Activated CD8-positive, alpha-beta T cell treated with anti-CD3 and anti-CD28 coated beads, Interleukin-2, amount 10 ng/mL, durations not matched to agents 7 days and 5 days (primary cell): Measurements from ENCODE around the gene MISFA. TPM values are rescaled to one million over a fixed set of nuclear protein-coding genes. Genes with fewer than 3 reads are reported as not detected.

ENCODE experiments used
- ATAC-seq: fragments of 150-1000 bp; cut with Tn5 transposase; one replicate; pipeline ENCODE4 v1.10.0; 2021; ENCODE audit warnings: moderate library complexity
- CTCF ChIA-PET: fragments of 350-600 bp; sonication (Branson Sonifier 250); formaldehyde crosslinking; loops from one replicate; lab custom pipeline; 2021; ENCODE audit warnings: antibody characterized with exemption; lab: Charles Lee
- POLR2A ChIA-PET: fragments of 350-600 bp; sonication (Branson Sonifier 250); formaldehyde crosslinking; loops from one replicate; lab custom pipeline; 2021; ENCODE audit warnings: antibody characterized with exemption; lab: Charles Lee
- DNase-seq: peaks from one replicate; pipeline ENCODE4 v3.0.0-alpha.2; 2020
- H3K27ac Mint-ChIP-seq: one replicate; pipeline ENCODE4 v1.8.0; 2021; ENCODE audit warnings: mild to moderate bottlenecking, mixed read lengths
- H3K27me3 Mint-ChIP-seq: one replicate; pipeline ENCODE4 v1.8.0; 2021; ENCODE audit warnings: low read depth, mixed read lengths
- H3K36me3 Mint-ChIP-seq: one replicate; pipeline ENCODE4 v1.8.0; 2021; ENCODE audit warnings: low read depth, mixed read lengths
- H3K4me1 Mint-ChIP-seq: one replicate; pipeline ENCODE4 v1.8.0; 2021; ENCODE audit warnings: low read depth, mixed read lengths
- H3K4me3 Mint-ChIP-seq: one replicate; pipeline ENCODE4 v1.8.0; 2021; ENCODE audit warnings: mild to moderate bottlenecking, mixed read lengths
- H3K9me3 Mint-ChIP-seq: one replicate; pipeline ENCODE4 v1.8.0; 2022; ENCODE audit warnings: mixed read lengths; ENCODE audit not compliant: insufficient read depth
- total RNA-seq, 2 experiments: library from RNA; stranded (reverse); gene quantifications; one replicate each; pipeline ENCODE4 v1.2.3, GENCODE V29; 2021

The MISFA gene
- total RNA-seq, 2 experiments from 2014 or later = 1.4 TPM; not detected in 1

DNA sequence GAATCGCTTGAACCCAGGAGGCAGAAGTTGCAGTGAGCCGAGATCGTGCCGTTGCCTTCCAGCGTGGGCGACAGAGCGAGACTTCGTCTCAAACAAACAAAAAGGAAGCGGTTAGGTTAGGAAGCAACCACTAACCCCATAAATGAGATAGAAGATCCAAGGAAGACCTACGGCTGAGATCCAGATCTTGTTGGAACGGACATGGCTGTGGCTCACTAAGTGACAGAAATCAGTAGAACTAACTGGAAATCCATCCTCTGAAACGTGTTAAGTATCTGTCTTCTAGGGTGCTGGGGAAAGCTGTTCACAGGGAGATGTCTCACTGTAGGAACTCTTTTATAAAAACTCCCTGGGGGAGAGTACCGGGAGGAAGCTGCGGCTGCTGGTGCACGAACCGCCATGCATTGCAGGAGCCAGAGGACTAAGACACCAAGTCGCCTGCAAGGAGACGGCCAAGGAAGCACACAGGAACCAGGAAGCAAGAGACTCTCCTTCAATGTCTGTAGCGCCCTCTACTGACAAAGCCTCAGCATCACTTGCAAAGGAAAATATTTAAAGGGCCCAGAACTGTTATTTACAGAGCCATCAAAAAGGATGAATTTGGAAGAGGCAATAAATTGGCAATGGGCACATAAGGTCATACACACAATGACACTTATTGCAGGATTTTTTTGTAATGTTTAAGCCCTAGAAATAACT, 51.4 kb downstream of the MISFA start:
- ATAC-seq (peak; percentile 33), DNase-seq (peak; percentile 65)
- Mint-ChIP-seq H3K9me3 (no peaks in the 10 kb centered on the region), H3K27ac (no peak overlapping the region), H3K36me3 (no peaks in the 10 kb centered on the region), H3K4me3 (no peak overlapping the region), H3K4me1 (peaks cover 9% of the 10 kb centered on the region), H3K27me3 (peaks cover 2% of the 10 kb centered on the region)
- ChIA-PET POLR2A (interaction anchor here (0.8 kb wide), 1 partner anchor 255 kb away, joined by 3 read pairs; no protein-coding TSS in a partner anchor), CTCF (interaction anchor here (0.8 to 4.8 kb wide), 22 partner anchors 9 to 920 kb away, joined by 3 to 53 read pairs (median 4); partner anchors contain the start of genes SPTY2D1 and TSG101)

Other genes with a start within 250 kb of the MISFA start
- gene LDHA, start 205.2 kb upstream of the MISFA start, total RNA-seq = 1,000 to 10,000 TPM; 1,251 to 1,270 TPM
- gene LDHC, start 187.5 kb upstream of the MISFA start, total RNA-seq = not detected
- not detected for gene LDHAL6A, start 143.9 kb upstream of the MISFA start, total RNA-seq
- 10 to 100 TPM; 33.5 to 48.7 TPM for gene TSG101, start 72.8 kb upstream of the MISFA start, total RNA-seq
- 10 to 100 TPM; 13.4 to 14.4 TPM for gene UEVLD, start 11.1 kb upstream of the MISFA start, total RNA-seq
- gene SPTY2D1, start 34.6 kb downstream of the MISFA start, total RNA-seq = 10 to 100 TPM; 25.7 to 26.0 TPM
- under 1 TPM; 0.26 to 0.52 TPM for gene TMEM86A, start 99.0 kb downstream of the MISFA start, total RNA-seq
- gene IGSF22, start 126.4 kb downstream of the MISFA start, total RNA-seq = not detected
- gene PTPN5, start 192.0 kb downstream of the MISFA start, total RNA-seq = not detected